Ishikawa (cell line): Measurements from ENCODE around the gene NBPF11.

Source experiments
- CEBPB ChIP-seq: IDR thresholded peaks from 2 replicates; pipeline ENCODE4 v1.6.1; 2012
- CREB1 ChIP-seq: IDR thresholded peaks from 2 replicates; pipeline ENCODE4 v1.6.1; 2012; ENCODE audit warnings: low read depth
- EGR1 ChIP-seq: IDR thresholded peaks from 2 replicates; pipeline ENCODE4 v1.6.1; 2012
- EP300 ChIP-seq: IDR thresholded peaks from 2 replicates; pipeline ENCODE4 v1.6.1; 2012; ENCODE audit warnings: borderline replicate concordance
- FOXM1 ChIP-seq: IDR thresholded peaks from 2 replicates; pipeline ENCODE4 v1.6.1; 2012; ENCODE audit warnings: low read depth, borderline replicate concordance
- MAX ChIP-seq: IDR thresholded peaks from 2 replicates; pipeline ENCODE4 v1.6.1; 2012
- NFIC ChIP-seq: IDR thresholded peaks from 2 replicates; pipeline ENCODE4 v1.6.1; 2012
- RAD21 ChIP-seq: IDR thresholded peaks from 2 replicates; pipeline ENCODE4 v1.6.1; 2012; ENCODE audit warnings: low read depth
- REST ChIP-seq: IDR thresholded peaks from 2 replicates; pipeline ENCODE4 v1.6.1; 2012; ENCODE audit warnings: low read depth, mild to moderate bottlenecking
- TAF1 ChIP-seq: IDR thresholded peaks from 2 replicates; pipeline ENCODE4 v1.6.1; 2012; ENCODE audit warnings: low read depth, mild to moderate bottlenecking
- TCF12 ChIP-seq: IDR thresholded peaks from 2 replicates; pipeline ENCODE4 v1.6.1; 2012; ENCODE audit warnings: low read depth
- TEAD4 ChIP-seq: IDR thresholded peaks from 2 replicates; pipeline ENCODE4 v1.6.1; 2012
- YY1 ChIP-seq: IDR thresholded peaks from 2 replicates; pipeline ENCODE4 v1.6.1; 2012; ENCODE audit warnings: low read depth
- TF ChIP-seq, protein P1 (sequence below): IDR thresholded peaks from 2 replicates; pipeline ENCODE4 v1.6.1; 2012

- TF ChIP-seq CEBPB, result no peak
- TF ChIP-seq CREB1, result no peak
- no peak for TF ChIP-seq MAX
- no peak for TF ChIP-seq EGR1
- TF ChIP-seq NFIC, result peak; percentile 45; the same call in 1 of the 2 replicates
- no peak for TF ChIP-seq RAD21
- TF ChIP-seq, protein P1, sequence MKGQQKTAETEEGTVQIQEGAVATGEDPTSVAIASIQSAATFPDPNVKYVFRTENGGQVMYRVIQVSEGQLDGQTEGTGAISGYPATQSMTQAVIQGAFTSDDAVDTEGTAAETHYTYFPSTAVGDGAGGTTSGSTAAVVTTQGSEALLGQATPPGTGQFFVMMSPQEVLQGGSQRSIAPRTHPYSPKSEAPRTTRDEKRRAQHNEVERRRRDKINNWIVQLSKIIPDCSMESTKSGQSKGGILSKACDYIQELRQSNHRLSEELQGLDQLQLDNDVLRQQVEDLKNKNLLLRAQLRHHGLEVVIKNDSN, result no peak
- TF ChIP-seq FOXM1, result no peak
- TF ChIP-seq TCF12, result no peak
- no peak for TF ChIP-seq YY1
- no peak for TF ChIP-seq REST
- no peak for TF ChIP-seq EP300
- no peak for TF ChIP-seq TAF1
- no peak for TF ChIP-seq TEAD4
These were observed 14.7 kb upstream of the NBPF11 start for GRCh38 chr1:148166558-148167492.
